HepG2 (cell line): Measurements from ENCODE around the gene BBIP1. TPM values are rescaled to one million over a fixed set of nuclear protein-coding genes. Genes with fewer than 3 reads are reported as not detected.

ENCODE experiments used
- ATAC-seq: fragments of 200-7000 bp; cut with Tn5 transposase; 3 replicates; pipeline ENCODE4 v1.9.1; 2020; ENCODE audit warnings: mild to moderate bottlenecking, moderate library complexity
- BruUV-seq: library from RNA; stranded (reverse); fragments of 400-500 nt; replicated peaks from 2 replicates; lab custom pipeline; 2021; lab: Mats Ljungman, UMichigan
- CTCF ChIA-PET: fragments of 300-600 bp; formaldehyde crosslinking; extraction: SDS; loops from one replicate; lab custom pipeline; 2021; ENCODE audit warnings: low total read pairs, inconsistent platforms, low intra/inter-chr PET ratio; lab: Yijun Ruan, JAX
- POLR2A ChIA-PET: fragments of 350-600 bp; sonication (Branson Sonifier 250); formaldehyde crosslinking; loops from one replicate; lab custom pipeline; 2020; ENCODE audit warnings: antibody characterized with exemption, inconsistent platforms; lab: Yijun Ruan, JAX
- DNase-seq: peaks from one replicate; pipeline ENCODE4 v3.0.0-alpha.2; 2015; ENCODE audit warnings: low spot score
- FAIRE-seq: peaks from 3 replicates; lab custom pipeline; 2011; peaks lifted over from hg19 to GRCh38; lab: Jason Lieb, UNC
- H2AFZ ChIP-seq: one replicate; pipeline ENCODE4 v1.6.1; 2011; ENCODE audit warnings: low read length, inconsistent platforms
- H3K27ac ChIP-seq: fragments of 300-600 bp; 3 replicates; pipeline ENCODE4 v1.8.0; 2011; ENCODE audit warnings: mixed run types, mild to moderate bottlenecking, mixed read lengths, low read length, inconsistent platforms; ENCODE audit not compliant: insufficient read depth; ENCODE audit errors: extremely low read length
- H3K27me3 ChIP-seq, 2 experiments: fragments of 200-600 bp in 1 of 2; 2 replicates in 1 of 2; 3 replicates in 1 of 2; pipeline versions ENCODE4 v1.6.0 to v1.8.0; 2011; ENCODE audit warnings: low read length in 2 of 2, mild to moderate bottlenecking in 2 of 2, moderate library complexity in 2 of 2, inconsistent platforms in 1 of 2; ENCODE audit not compliant: insufficient read depth in 2 of 2, control insufficient read depth in 1 of 2
- H3K36me3 ChIP-seq, 2 experiments: fragments of 200-600 bp in 1 of 2; replicated peaks in 1 of 2; 2 replicates in 1 of 2; 3 replicates in 1 of 2; pipeline versions ENCODE4 v1.5.1 to v1.8.0; 2011; ENCODE audit warnings: low read length in 2 of 2, inconsistent platforms in 1 of 2; ENCODE audit not compliant: insufficient read depth in 2 of 2, control insufficient read depth in 1 of 2
- H3K4me1 ChIP-seq: 2 replicates; pipeline ENCODE4 v1.5.1; 2012; ENCODE audit warnings: low read length, inconsistent platforms; ENCODE audit not compliant: insufficient read depth
- H3K4me2 ChIP-seq: 2 replicates; pipeline ENCODE4 v1.6.0; 2011; ENCODE audit warnings: low read depth, low read length, inconsistent platforms
- H3K4me3 ChIP-seq, 3 experiments: fragments of 200-600 bp in 1 of 3; sonication (generic), shearing (Covaris generic) in 1 of 3; replicated peaks in 1 of 3; 2 replicates each; pipeline ENCODE4 v1.5.1; 2011 to 2016; ENCODE audit warnings: low read length in 3 of 3, inconsistent platforms in 2 of 3, low read depth in 2 of 3, mild to moderate bottlenecking in 2 of 3, control low read depth in 1 of 3, mixed read lengths in 1 of 3; ENCODE audit not compliant: insufficient read depth in 1 of 3
- H3K79me2 ChIP-seq: one replicate; pipeline ENCODE4 v1.6.1; 2011; ENCODE audit warnings: low read length, inconsistent platforms; ENCODE audit not compliant: insufficient read depth
- H3K9ac ChIP-seq: 2 replicates; pipeline ENCODE4 v1.6.0; 2011; ENCODE audit warnings: mild to moderate bottlenecking, low read depth, low read length, inconsistent platforms; ENCODE audit not compliant: insufficient read depth
- H3K9me3 ChIP-seq: 2 replicates; pipeline ENCODE4 v1.5.1; 2012; ENCODE audit warnings: mild to moderate bottlenecking, low read length
- H4K20me1 ChIP-seq: 2 replicates; pipeline ENCODE4 v1.6.0; 2011; ENCODE audit warnings: inconsistent platforms, mild to moderate bottlenecking, low read length, moderate library complexity; ENCODE audit not compliant: insufficient read depth
- BRD4 ChIP-seq: sonication (generic); formaldehyde crosslinking; IDR thresholded peaks from 2 replicates; pipeline ENCODE4 v1.4.0; 2020; ENCODE audit warnings: missing genetic modification reagents
- CCDC6 ChIP-seq: sonication (generic); formaldehyde crosslinking; IDR thresholded peaks from 2 replicates; pipeline ENCODE4 v1.8.1; 2022; ENCODE audit warnings: mild to moderate bottlenecking, missing genetic modification reagents, moderate library complexity
- ELF3 ChIP-seq: IDR thresholded peaks from 2 replicates; pipeline ENCODE4 v1.6.1; 2016; ENCODE audit warnings: missing genetic modification reagents, missing compliant biosample characterization
- HMG20B ChIP-seq: conservative IDR thresholded peaks from 2 replicates; pipeline ENCODE4 v1.6.1; 2016; ENCODE audit warnings: missing genetic modification reagents, missing compliant biosample characterization
- KDM1A ChIP-seq: IDR thresholded peaks from 2 replicates; pipeline ENCODE4 v1.6.1; 2016; ENCODE audit warnings: missing compliant biosample characterization
- PAX8 ChIP-seq: sonication (generic); formaldehyde crosslinking; IDR thresholded peaks from 2 replicates; pipeline ENCODE4 v1.8.0; 2022; ENCODE audit warnings: mild to moderate bottlenecking, missing genetic modification reagents, borderline replicate concordance
- TEAD3 ChIP-seq: optimal IDR thresholded peaks from 2 replicates; pipeline ENCODE3; 2016; ENCODE audit warnings: borderline replicate concordance
- TGIF2 ChIP-seq: IDR thresholded peaks from 2 replicates; pipeline ENCODE4 v1.6.1; 2016; ENCODE audit warnings: control low read depth, missing compliant biosample characterization
- TRIM24 ChIP-seq: sonication (generic); formaldehyde crosslinking; IDR thresholded peaks from 2 replicates; pipeline ENCODE4 v1.8.0; 2022; ENCODE audit warnings: mild to moderate bottlenecking, missing genetic modification reagents
- ZBTB7B ChIP-seq: sonication (generic); formaldehyde crosslinking; IDR thresholded peaks from 2 replicates; pipeline ENCODE4 v1.4.0; 2020; ENCODE audit warnings: missing genetic modification reagents
- ZMYM3 ChIP-seq: sonication (generic); formaldehyde crosslinking; IDR thresholded peaks from 2 replicates; pipeline ENCODE4 v1.5.1; 2020; ENCODE audit warnings: mild to moderate bottlenecking, missing genetic modification reagents
- ZNF354B ChIP-seq: sonication (generic); formaldehyde crosslinking; IDR thresholded peaks from 2 replicates; pipeline ENCODE4 v1.8.0; 2022; ENCODE audit warnings: mild to moderate bottlenecking, missing genetic modification reagents
- ZNF737 ChIP-seq: sonication (generic); formaldehyde crosslinking; IDR thresholded peaks from 2 replicates; pipeline ENCODE4 v1.5.0; 2020; ENCODE audit warnings: missing genetic modification reagents, mild to moderate bottlenecking, borderline replicate concordance
- ZNF768 ChIP-seq: sonication (generic); formaldehyde crosslinking; IDR thresholded peaks from 2 replicates; pipeline ENCODE4 v1.4.0; 2020; ENCODE audit warnings: missing genetic modification reagents
- WGBS: methylation state at CpG from one replicate; pipeline ENCODE4 v1.1.6; 2017; ENCODE audit warnings: low lambda C conversion rate; 5-methylcytosine and 5-hydroxymethylcytosine counted together
- in situ Hi-C: cut with HindIII; loops from 2 replicates; pipeline ENCODE4 v1.10.0; 2017; ENCODE audit warnings: low pct_unique_long_range_greater_than_20kb; ENCODE audit not compliant: extremely low pct_ligation_motif_present
- intact Hi-C: fragments of 100-400 bp; cut with micrococcal nuclease; formaldehyde crosslinking; loops from one replicate; pipeline ENCODE4 v1.10.0; 2022; ENCODE audit not compliant: unreplicated experiment
- polyA plus RNA-seq, 8 experiments: library from polyadenylated mRNA; depleted of rRNA in 3 of 8; stranded (reverse) in 7 of 8; unstranded in 1 of 8; fragments of >200 nt; fragmentation: Illumina TruSeq in 4 of 8; extraction: Trizol in 4 of 8; gene quantifications; 2 replicates each; pipeline versions ENCODE4 v1.2.1 to v1.2.3, GENCODE V29; 2011 to 2016; ENCODE audit warnings: low read depth in 4 of 8, missing spikeins in 1 of 8, mixed read lengths in 1 of 8; ENCODE audit not compliant: insufficient read depth in 1 of 8
- total RNA-seq, 5 experiments: library from RNA; depleted of rRNA; stranded (reverse); fragments of >200 nt; fragmentation: Illumina TruSeq; extraction: Trizol; gene quantifications; 2 replicates each; pipeline ENCODE4 v1.2.3, GENCODE V29; 2016; ENCODE audit warnings: low read depth in 1 of 5
- TF ChIP-seq, protein P1 (sequence below): sonication (generic); formaldehyde crosslinking; IDR thresholded peaks from 2 replicates; pipeline ENCODE4 v1.5.0; 2020; ENCODE audit warnings: mild to moderate bottlenecking, missing genetic modification reagents
- TF ChIP-seq, protein P2 (sequence below): sonication (generic); formaldehyde crosslinking; IDR thresholded peaks from 2 replicates; pipeline ENCODE4 v1.4.0; 2020; ENCODE audit warnings: missing genetic modification reagents
- TF ChIP-seq, protein P3 (sequence below): IDR thresholded peaks from 2 replicates; pipeline ENCODE4 v1.6.1; 2016; ENCODE audit warnings: control low read depth

BBIP1 gene
- total and polyA plus RNA-seq, 2 of the 13 experiments (the other 11 are each of a cell fraction or from before 2014, with no cell fraction given): 18.3 to 24.1 TPM

DNA sequence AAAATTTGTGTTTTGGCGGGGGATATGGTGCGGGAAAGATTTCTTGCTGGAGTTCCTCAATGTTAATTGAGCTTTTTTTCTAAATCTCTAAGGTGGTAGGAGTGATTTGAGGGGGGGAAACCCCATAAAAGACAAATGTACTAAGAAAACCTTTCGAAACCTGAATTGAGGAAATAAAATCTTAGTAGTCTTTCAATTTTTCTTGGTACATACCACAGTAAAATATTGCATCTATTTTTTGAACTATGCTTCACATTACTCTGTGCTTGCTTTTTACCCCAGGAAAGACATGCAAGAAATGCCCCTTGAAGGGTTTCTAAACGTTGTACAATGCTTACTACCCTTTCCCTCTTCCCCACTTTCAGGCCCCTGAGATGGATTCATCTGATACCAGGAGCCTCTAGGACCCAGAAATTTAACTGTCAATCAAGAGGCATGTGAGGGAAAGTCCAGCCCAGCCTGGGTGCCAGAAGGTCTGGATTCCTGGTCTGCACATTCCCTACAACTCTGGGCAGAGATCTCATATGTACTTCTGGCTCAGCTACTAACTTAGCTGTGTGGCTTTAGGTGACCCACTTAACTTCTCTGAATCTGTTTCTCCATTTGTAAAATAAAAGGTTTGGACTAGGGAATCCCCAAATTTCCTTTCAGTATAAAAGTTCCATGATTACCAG lies 53.0 kb downstream of the BBIP1 start:
- no peak overlapping the region for H3K27ac ChIP-seq
- no peaks in the 10 kb centered on the region for H3K79me2 ChIP-seq
- ChIA-PET POLR2A (interaction anchor here (1.1 to 1.5 kb wide), 2 partner anchors 20 to 25 kb away, joined by 3 to 7 read pairs; no protein-coding TSS in a partner anchor), CTCF (no interaction called here)
- no peak overlapping the region for H2AFZ ChIP-seq
- H3K4me2 ChIP-seq: no peak overlapping the region
- ATAC-seq: peak; percentile 33; the same call in 2 of the 3 replicates
- H4K20me1 ChIP-seq: no peaks in the 10 kb centered on the region
- WGBS: 65% methylated on average over 4 of the region's 4 CpGs
- H3K4me1 ChIP-seq: peaks cover 53% of the 10 kb centered on the region
- no peaks in the 10 kb centered on the region for H3K36me3 ChIP-seq
- H3K9me3 ChIP-seq: no peaks in the 10 kb centered on the region
- no peak for FAIRE-seq
- no peak overlapping the region for H3K4me3 ChIP-seq
- no peak for DNase-seq
- BruUV-seq: no TSS peak
- H3K27me3 ChIP-seq: no peaks in the 10 kb centered on the region
- intact Hi-C loops (no loop called here), in situ Hi-C loops (no loop called here)
- no peak overlapping the region for H3K9ac ChIP-seq
- TF ChIP-seq ZNF768 (CRISPR knock-in tag): peak; percentile 85; the same call in 1 of the 2 replicates
- peak; percentile 56 for TF ChIP-seq TEAD3 (CRISPR knock-in tag)
- no peak for TF ChIP-seq CCDC6 (CRISPR knock-in tag)
- no peak for TF ChIP-seq ZNF737 (CRISPR knock-in tag)
- no peak for TF ChIP-seq HMG20B (CRISPR knock-in tag)
- no peak for TF ChIP-seq ELF3 (CRISPR knock-in tag)
- no peak for TF ChIP-seq PAX8
- 0 out of 2 replicates have a peak, but pooled peaks have one; percentile 43 for TF ChIP-seq KDM1A (CRISPR knock-in tag)
- TF ChIP-seq TRIM24 (CRISPR knock-in tag): no peak
- TF ChIP-seq, protein P1, sequence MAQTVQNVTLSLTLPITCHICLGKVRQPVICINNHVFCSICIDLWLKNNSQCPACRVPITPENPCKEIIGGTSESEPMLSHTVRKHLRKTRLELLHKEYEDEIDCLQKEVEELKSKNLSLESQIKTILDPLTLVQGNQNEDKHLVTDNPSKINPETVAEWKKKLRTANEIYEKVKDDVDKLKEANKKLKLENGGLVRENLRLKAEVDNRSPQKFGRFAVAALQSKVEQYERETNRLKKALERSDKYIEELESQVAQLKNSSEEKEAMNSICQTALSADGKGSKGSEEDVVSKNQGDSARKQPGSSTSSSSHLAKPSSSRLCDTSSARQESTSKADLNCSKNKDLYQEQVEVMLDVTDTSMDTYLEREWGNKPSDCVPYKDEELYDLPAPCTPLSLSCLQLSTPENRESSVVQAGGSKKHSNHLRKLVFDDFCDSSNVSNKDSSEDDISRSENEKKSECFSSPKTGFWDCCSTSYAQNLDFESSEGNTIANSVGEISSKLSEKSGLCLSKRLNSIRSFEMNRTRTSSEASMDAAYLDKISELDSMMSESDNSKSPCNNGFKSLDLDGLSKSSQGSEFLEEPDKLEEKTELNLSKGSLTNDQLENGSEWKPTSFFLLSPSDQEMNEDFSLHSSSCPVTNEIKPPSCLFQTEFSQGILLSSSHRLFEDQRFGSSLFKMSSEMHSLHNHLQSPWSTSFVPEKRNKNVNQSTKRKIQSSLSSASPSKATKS (CRISPR knock-in tag): no peak
- no peak for TF ChIP-seq ZNF354B
- TF ChIP-seq, protein P2, sequence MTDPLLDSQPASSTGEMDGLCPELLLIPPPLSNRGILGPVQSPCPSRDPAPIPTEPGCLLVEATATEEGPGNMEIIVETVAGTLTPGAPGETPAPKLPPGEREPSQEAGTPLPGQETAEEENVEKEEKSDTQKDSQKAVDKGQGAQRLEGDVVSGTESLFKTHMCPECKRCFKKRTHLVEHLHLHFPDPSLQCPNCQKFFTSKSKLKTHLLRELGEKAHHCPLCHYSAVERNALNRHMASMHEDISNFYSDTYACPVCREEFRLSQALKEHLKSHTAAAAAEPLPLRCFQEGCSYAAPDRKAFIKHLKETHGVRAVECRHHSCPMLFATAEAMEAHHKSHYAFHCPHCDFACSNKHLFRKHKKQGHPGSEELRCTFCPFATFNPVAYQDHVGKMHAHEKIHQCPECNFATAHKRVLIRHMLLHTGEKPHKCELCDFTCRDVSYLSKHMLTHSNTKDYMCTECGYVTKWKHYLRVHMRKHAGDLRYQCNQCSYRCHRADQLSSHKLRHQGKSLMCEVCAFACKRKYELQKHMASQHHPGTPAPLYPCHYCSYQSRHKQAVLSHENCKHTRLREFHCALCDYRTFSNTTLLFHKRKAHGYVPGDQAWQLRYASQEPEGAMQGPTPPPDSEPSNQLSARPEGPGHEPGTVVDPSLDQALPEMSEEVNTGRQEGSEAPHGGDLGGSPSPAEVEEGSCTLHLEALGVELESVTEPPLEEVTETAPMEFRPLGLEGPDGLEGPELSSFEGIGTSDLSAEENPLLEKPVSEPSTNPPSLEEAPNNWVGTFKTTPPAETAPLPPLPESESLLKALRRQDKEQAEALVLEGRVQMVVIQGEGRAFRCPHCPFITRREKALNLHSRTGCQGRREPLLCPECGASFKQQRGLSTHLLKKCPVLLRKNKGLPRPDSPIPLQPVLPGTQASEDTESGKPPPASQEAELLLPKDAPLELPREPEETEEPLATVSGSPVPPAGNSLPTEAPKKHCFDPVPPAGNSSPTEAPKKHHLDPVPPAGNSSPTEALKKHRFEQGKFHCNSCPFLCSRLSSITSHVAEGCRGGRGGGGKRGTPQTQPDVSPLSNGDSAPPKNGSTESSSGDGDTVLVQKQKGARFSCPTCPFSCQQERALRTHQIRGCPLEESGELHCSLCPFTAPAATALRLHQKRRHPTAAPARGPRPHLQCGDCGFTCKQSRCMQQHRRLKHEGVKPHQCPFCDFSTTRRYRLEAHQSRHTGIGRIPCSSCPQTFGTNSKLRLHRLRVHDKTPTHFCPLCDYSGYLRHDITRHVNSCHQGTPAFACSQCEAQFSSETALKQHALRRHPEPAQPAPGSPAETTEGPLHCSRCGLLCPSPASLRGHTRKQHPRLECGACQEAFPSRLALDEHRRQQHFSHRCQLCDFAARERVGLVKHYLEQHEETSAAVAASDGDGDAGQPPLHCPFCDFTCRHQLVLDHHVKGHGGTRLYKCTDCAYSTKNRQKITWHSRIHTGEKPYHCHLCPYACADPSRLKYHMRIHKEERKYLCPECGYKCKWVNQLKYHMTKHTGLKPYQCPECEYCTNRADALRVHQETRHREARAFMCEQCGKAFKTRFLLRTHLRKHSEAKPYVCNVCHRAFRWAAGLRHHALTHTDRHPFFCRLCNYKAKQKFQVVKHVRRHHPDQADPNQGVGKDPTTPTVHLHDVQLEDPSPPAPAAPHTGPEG (CRISPR knock-in tag): no peak
- TF ChIP-seq TGIF2 (CRISPR knock-in tag): no peak
- peak; percentile 69; the same call in 1 of the 2 replicates for TF ChIP-seq ZMYM3 (CRISPR knock-in tag)
- no peak for TF ChIP-seq BRD4 (CRISPR knock-in tag)
- TF ChIP-seq, protein P3, sequence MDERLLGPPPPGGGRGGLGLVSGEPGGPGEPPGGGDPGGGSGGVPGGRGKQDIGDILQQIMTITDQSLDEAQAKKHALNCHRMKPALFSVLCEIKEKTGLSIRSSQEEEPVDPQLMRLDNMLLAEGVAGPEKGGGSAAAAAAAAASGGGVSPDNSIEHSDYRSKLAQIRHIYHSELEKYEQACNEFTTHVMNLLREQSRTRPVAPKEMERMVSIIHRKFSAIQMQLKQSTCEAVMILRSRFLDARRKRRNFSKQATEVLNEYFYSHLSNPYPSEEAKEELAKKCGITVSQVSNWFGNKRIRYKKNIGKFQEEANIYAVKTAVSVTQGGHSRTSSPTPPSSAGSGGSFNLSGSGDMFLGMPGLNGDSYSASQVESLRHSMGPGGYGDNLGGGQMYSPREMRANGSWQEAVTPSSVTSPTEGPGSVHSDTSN (CRISPR knock-in tag): peak; percentile 72
- no peak for TF ChIP-seq ZBTB7B (CRISPR knock-in tag)
